RWPE2 (cell line): ENCODE data around the gene GRB10.

ENCODE experiments used
- ATAC-seq: fragments of 200-7000 bp; cut with Tn5 transposase; 3 replicates; pipeline ENCODE4 v1.9.1; 2021; ENCODE audit warnings: low read depth
- DNase-seq: peaks from one replicate; pipeline ENCODE4 v3.0.0-alpha.2; 2020; ENCODE audit warnings: low spot score
- H3K27ac ChIP-seq: fragments of 450-650 bp; 2 replicates; pipeline ENCODE4 v1.5.1; 2017; ENCODE audit warnings: mild to moderate bottlenecking; ENCODE audit not compliant: poor library complexity, severe bottlenecking
- H3K27me3 ChIP-seq: fragments of 250-450 bp; sonication (Bioruptor Pico); 2 replicates; pipeline ENCODE4 v1.5.1; 2021; ENCODE audit warnings: mild to moderate bottlenecking, moderate library complexity; ENCODE audit not compliant: insufficient read depth, poor library complexity, severe bottlenecking
- H3K36me3 ChIP-seq: fragments of 250-450 bp; sonication (Bioruptor Pico); 2 replicates; pipeline ENCODE4 v1.5.1; 2020; ENCODE audit warnings: low read depth, mild to moderate bottlenecking, moderate library complexity
- H3K4me1 ChIP-seq: fragments of 250-450 bp; sonication (Bioruptor Pico); 2 replicates; pipeline ENCODE4 v1.5.1; 2021; ENCODE audit warnings: mild to moderate bottlenecking, moderate library complexity; ENCODE audit not compliant: insufficient read depth, poor library complexity, severe bottlenecking
- H3K4me3 ChIP-seq: fragments of 250-450 bp; sonication (Bioruptor Pico); 2 replicates; pipeline ENCODE4 v1.5.1; 2021; ENCODE audit warnings: mild to moderate bottlenecking, moderate library complexity; ENCODE audit not compliant: severe bottlenecking
- H3K9me3 ChIP-seq: fragments of 250-450 bp; sonication (Bioruptor Pico); 2 replicates; pipeline ENCODE4 v1.5.1; 2021; ENCODE audit warnings: mild to moderate bottlenecking, moderate library complexity; ENCODE audit not compliant: severe bottlenecking
- TF ChIP-seq, protein P1 (sequence below): fragments of 450-650 bp; IDR thresholded peaks from one replicate; pipeline ENCODE4 v1.5.1; 2017; ENCODE audit warnings: mild to moderate bottlenecking, moderate library complexity; ENCODE audit not compliant: poor library complexity, severe bottlenecking

Gene GRB10

DNA sequence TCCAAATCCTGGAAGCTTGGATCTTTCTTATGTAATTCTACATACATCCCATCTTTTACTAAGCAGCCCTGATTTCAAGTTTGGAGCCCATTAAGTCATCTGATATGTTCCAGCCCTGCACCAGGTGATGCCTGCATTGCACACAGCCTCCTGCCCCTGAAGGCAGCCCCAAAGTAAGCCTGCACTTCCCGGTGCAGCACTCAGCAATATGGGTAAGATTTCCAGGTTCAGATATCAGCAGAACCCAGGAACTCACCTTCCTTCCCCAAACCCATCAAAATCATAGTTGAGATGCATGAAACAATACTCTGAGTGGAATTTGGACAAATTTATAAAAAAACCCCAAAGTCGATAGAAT, 217.2 kb downstream of the GRB10 start:
- ATAC-seq (no peak), DNase-seq (no peak)
- no peak overlapping the region for H3K27ac ChIP-seq
- H3K36me3 ChIP-seq = no peaks in the 10 kb centered on the region
- H3K27me3 ChIP-seq = peaks cover 14% of the 10 kb centered on the region
- no peak overlapping the region for H3K4me3 ChIP-seq
- TF ChIP-seq, protein P1, sequence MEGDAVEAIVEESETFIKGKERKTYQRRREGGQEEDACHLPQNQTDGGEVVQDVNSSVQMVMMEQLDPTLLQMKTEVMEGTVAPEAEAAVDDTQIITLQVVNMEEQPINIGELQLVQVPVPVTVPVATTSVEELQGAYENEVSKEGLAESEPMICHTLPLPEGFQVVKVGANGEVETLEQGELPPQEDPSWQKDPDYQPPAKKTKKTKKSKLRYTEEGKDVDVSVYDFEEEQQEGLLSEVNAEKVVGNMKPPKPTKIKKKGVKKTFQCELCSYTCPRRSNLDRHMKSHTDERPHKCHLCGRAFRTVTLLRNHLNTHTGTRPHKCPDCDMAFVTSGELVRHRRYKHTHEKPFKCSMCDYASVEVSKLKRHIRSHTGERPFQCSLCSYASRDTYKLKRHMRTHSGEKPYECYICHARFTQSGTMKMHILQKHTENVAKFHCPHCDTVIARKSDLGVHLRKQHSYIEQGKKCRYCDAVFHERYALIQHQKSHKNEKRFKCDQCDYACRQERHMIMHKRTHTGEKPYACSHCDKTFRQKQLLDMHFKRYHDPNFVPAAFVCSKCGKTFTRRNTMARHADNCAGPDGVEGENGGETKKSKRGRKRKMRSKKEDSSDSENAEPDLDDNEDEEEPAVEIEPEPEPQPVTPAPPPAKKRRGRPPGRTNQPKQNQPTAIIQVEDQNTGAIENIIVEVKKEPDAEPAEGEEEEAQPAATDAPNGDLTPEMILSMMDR = no peak
- no peaks in the 10 kb centered on the region for H3K4me1 ChIP-seq
- no peaks in the 10 kb centered on the region for H3K9me3 ChIP-seq

DNA sequence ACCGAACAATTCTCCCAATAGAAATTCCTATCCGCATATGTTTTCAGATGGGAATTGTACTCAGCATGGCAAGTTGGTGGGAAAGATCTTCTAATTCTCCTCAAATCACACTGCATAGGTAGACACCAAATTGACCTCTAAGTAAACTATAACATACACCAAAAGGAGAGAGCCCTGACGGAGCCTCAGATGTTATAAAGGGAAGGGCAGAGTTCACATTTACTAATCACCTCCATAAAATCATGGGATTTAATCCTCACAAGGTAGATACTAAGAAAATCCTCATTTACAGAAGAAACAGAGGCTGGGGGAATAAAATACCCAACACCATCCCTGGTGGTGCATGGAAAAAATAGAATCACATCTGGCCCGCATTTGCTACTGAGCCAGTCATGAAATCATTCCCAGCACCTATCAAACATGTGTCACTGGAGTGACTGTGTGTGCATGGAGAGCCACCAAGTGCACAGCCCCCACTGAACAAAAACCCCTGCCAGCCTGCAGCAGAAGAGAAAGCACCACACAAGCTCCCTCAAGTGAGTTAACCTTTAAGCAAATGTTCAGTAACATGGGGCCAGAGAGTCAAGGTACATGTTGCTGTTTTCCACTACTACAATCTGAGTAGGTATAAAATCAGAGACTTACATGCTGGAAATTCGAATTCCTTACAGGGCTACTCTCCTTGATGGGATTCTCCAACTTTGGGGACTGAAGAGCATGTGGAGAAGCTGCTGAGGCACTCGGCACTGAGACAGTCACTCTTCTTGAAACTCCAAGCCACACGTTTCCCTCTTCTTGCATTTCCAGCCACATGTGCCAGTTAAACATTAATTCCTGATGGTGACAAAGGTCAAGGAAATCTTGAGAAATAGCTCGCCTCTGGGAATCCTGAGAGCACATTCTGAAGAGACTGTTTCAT, 217.8 kb downstream of the GRB10 start, which contains the start of gene DDC:
DDC (minus strand) TSS at position 766 of the 919 bp plus-strand sequence. CDS start 21,320 bp downstream, outside the sequence.
- no peak within 1 kb of the TSS for H3K27ac ChIP-seq
- ATAC-seq = no peak
- H3K4me1 ChIP-seq = no peaks in the 10 kb centered on the region
- TF ChIP-seq, protein P1 = no peak
- peaks cover 14% of the 10 kb centered on the region for H3K27me3 ChIP-seq
- no peak for DNase-seq
- no peak within 1 kb of the TSS for H3K4me3 ChIP-seq
- H3K36me3 ChIP-seq = no peaks in the 10 kb centered on the region
- no peaks in the 10 kb centered on the region for H3K9me3 ChIP-seq

DNA sequence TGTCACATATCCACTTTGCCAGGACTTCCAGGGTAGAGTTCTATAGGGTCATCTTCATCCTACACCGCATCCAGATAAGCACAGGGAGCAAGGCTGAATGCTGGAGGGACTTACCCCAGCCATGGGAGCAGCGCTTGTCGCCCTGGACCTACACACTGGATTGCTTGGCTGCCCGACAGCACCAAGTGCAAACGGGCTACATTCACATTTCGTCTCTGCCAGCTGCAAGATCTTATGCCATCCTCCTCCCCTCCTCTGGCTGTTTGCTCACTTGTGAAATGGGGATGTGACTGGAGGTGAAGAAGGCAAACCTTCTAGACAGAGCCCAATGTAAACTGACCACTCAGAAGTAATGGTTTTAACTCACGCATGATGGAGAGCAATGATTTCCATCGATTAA, 218.5 kb downstream of the GRB10 start:
- no peak for DNase-seq
- Histone ChIP-seq H3K27me3 (peaks cover 14% of the 10 kb centered on the region), H3K4me3 (no peak overlapping the region), H3K4me1 (no peaks in the 10 kb centered on the region), H3K27ac (no peak overlapping the region), H3K9me3 (no peaks in the 10 kb centered on the region), H3K36me3 (no peaks in the 10 kb centered on the region)
- TF ChIP-seq, protein P1 = no peak
- ATAC-seq = no peak

DNA sequence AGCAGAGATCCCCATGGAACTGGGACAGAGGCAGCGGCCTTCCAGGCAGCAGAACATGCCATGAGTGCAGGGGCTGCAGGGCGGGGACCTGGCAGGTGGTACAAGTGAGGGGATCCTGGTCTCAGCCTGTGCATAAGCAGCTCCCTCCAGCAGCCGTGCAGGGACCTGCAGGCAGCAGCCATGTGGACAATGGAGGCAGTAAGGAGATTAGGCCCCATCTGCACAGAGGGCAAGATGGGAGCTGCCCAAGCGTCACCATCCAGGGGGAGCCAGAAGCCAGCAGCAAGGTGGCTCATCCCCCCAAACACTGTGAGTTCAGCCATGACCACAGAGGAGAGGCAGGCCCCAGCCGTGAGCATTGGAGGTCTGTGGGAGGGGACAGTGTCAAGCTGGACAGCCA, 220.6 kb downstream of the GRB10 start:
- H3K4me1 ChIP-seq = no peaks in the 10 kb centered on the region
- no peaks in the 10 kb centered on the region for H3K36me3 ChIP-seq
- DNase-seq (no peak), ATAC-seq (no peak)
- no peak overlapping the region for H3K27ac ChIP-seq
- H3K27me3 ChIP-seq = peaks cover 14% of the 10 kb centered on the region
- no peaks in the 10 kb centered on the region for H3K9me3 ChIP-seq
- no peak overlapping the region for H3K4me3 ChIP-seq
- TF ChIP-seq, protein P1 = no peak

DNA sequence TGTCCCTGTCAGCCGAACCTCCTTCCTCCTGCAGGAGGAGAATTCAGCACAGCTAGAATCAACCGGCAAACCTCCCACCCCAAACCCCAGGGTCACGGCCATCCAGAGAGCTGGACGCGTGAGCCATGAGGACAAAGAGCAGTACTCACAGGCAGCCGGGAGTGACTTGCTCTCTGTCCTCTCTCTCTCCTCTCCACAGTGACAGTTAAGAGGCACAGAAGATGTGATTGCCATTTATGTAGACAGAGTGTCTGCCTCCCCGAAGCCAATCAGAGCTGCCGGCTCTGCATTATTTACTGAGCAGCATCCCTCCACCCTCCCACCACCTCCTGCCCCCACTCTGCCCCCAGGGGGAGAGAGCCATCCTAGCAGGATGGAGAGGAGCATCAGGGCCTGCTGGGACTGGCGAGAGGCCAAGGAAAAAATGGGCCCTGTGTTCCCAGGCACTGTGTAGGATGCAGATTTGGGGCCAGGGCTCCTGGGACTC, 221.8 kb downstream of the GRB10 start:
- no peaks in the 10 kb centered on the region for H3K9me3 ChIP-seq
- H3K4me1 ChIP-seq = no peaks in the 10 kb centered on the region
- no peak overlapping the region for H3K27ac ChIP-seq
- peaks cover 14% of the 10 kb centered on the region for H3K27me3 ChIP-seq
- DNase-seq (no peak), ATAC-seq (no peak)
- no peak overlapping the region for H3K4me3 ChIP-seq
- no peaks in the 10 kb centered on the region for H3K36me3 ChIP-seq
- TF ChIP-seq, protein P1 = no peak
